Esophagus muscularis mucosa (tissue), 4 donors: ENCODE measurements around the gene WEE1.

ENCODE experiments used
- EP300 ChIP-seq: sonication (generic); formaldehyde crosslinking; IDR thresholded peaks from one replicate; pipeline ENCODE4 v1.6.1; 2017; ENCODE audit warnings: antibody characterized with exemption
- POLR2AphosphoS5 ChIP-seq, 2 donors: sonication (generic); formaldehyde crosslinking; IDR thresholded peaks; one replicate each; pipeline ENCODE4 v1.6.1; 2017; ENCODE audit warnings: antibody characterized with exemption in 2 of 2
- TF ChIP-seq, protein P1 (sequence below), 3 experiments: fragments of 200-600 bp in 2 of 3; fragments of 450-650 bp in 1 of 3; sonication (generic) in 2 of 3; IDR thresholded peaks; one replicate each; pipeline ENCODE4 v1.5.1; 2017 to 2019; ENCODE audit warnings: antibody characterized with exemption in 3 of 3, mild to moderate bottlenecking in 2 of 3, moderate library complexity in 1 of 3

GRCh38 chr11:9619004-9619403 lies 45.5 kb downstream of the WEE1 start:
- TF ChIP-seq EP300 (no peak), POLR2AphosphoS5 (IDR thresholded peaks at IDR 0.05) (no peak)
- TF ChIP-seq, protein P1, sequence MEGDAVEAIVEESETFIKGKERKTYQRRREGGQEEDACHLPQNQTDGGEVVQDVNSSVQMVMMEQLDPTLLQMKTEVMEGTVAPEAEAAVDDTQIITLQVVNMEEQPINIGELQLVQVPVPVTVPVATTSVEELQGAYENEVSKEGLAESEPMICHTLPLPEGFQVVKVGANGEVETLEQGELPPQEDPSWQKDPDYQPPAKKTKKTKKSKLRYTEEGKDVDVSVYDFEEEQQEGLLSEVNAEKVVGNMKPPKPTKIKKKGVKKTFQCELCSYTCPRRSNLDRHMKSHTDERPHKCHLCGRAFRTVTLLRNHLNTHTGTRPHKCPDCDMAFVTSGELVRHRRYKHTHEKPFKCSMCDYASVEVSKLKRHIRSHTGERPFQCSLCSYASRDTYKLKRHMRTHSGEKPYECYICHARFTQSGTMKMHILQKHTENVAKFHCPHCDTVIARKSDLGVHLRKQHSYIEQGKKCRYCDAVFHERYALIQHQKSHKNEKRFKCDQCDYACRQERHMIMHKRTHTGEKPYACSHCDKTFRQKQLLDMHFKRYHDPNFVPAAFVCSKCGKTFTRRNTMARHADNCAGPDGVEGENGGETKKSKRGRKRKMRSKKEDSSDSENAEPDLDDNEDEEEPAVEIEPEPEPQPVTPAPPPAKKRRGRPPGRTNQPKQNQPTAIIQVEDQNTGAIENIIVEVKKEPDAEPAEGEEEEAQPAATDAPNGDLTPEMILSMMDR (IDR thresholded peaks at IDR 0.05), result no peak
